OCI-LY1 (cell line): ENCODE results near the gene CDKN3.
"Not testable (repeated sequence)": the region's sequence is repeated elsewhere in the genome, so short reads cannot be mapped to it uniquely, and the experiment has no call there.

Experiments
- CTCF ChIP-seq: fragments of 200-600 bp; sonication (generic), shearing (Covaris generic); IDR thresholded peaks from 2 replicates; pipeline ENCODE4 v1.5.1; 2017; ENCODE audit warnings: mild to moderate bottlenecking, antibody characterized with exemption, low read length, moderate library complexity, mixed read lengths
- EZH2 ChIP-seq: fragments of 200-600 bp; sonication (generic), shearing (Covaris generic); IDR thresholded peaks from 2 replicates; pipeline ENCODE4 v1.8.0; 2017; ENCODE audit warnings: borderline replicate concordance, mixed run types, mild to moderate bottlenecking, antibody characterized with exemption, low read length, moderate library complexity, mixed read lengths

GRCh38 chr14:54403401-54404005 is 6.7 kb downstream of the CDKN3 start:
- not testable (repeated sequence) for TF ChIP-seq CTCF, EZH2
